GM06990 (cell line): Measurements from ENCODE around the gene CCDC102A.

ENCODE experiments used
- DNase-seq: peaks from one replicate; pipeline ENCODE4 v3.0.0-alpha.2; 2011; ENCODE audit not compliant: insufficient read length; ENCODE audit errors: extremely low read depth
- H3K27me3 ChIP-seq: replicated peaks from 2 replicates; pipeline ENCODE4 v1.6.0; 2011; ENCODE audit warnings: low read length; ENCODE audit not compliant: control insufficient read depth, insufficient read depth
- H3K36me3 ChIP-seq: 2 replicates; pipeline ENCODE4 v1.5.1; 2011; ENCODE audit warnings: low read length; ENCODE audit not compliant: control insufficient read depth, insufficient read depth
- H3K4me3 ChIP-seq: replicated peaks from 2 replicates; pipeline ENCODE4 v1.5.1; 2011; ENCODE audit warnings: low read depth, mild to moderate bottlenecking, control low read depth, low read length
- CTCF ChIP-seq: IDR thresholded peaks from 2 replicates; pipeline ENCODE4 v1.5.1; 2011; ENCODE audit warnings: low read length, control low read depth, mild to moderate bottlenecking, inconsistent platforms; ENCODE audit not compliant: insufficient read depth, poor library complexity, severe bottlenecking

CCDC102A gene

GRCh38 chr16:57577214-57577613, 40.8 kb upstream of the CCDC102A start:
- DNase-seq: no peak
- no peak for TF ChIP-seq CTCF
- Histone ChIP-seq H3K27me3 (no peaks in the 10 kb centered on the region), H3K4me3 (no peak overlapping the region), H3K36me3 (peaks cover 19% of the 10 kb centered on the region)

- Histone ChIP-seq H3K36me3 (peaks cover 19% of the 10 kb centered on the region), H3K4me3 (no peak overlapping the region), H3K27me3 (no peaks in the 10 kb centered on the region)
- peak; percentile 97 for TF ChIP-seq CTCF
- DNase-seq: no peak
Measured at GRCh38 chr16:57576429-57576870, 40.1 kb upstream of the CCDC102A start.

- no peak for DNase-seq
- TF ChIP-seq CTCF: no peak
- no peaks in the 10 kb centered on the region for H3K27me3 ChIP-seq
- H3K36me3 ChIP-seq: peaks cover 25% of the 10 kb centered on the region
- H3K4me3 ChIP-seq: no peak overlapping the region
Measured at GRCh38 chr16:57575468-57576277, 39.3 kb upstream of the CCDC102A start.

- peaks cover 33% of the 10 kb centered on the region for H3K36me3 ChIP-seq
- no peak overlapping the region for H3K4me3 ChIP-seq
- H3K27me3 ChIP-seq: no peaks in the 10 kb centered on the region
- TF ChIP-seq CTCF: no peak
- DNase-seq: no peak
Measured at GRCh38 chr16:57574646-57575467, 38.5 kb upstream of the CCDC102A start.

- DNase-seq: no peak
- no peak for TF ChIP-seq CTCF
- Histone ChIP-seq H3K4me3 (no peak overlapping the region), H3K36me3 (peaks cover 37% of the 10 kb centered on the region), H3K27me3 (no peaks in the 10 kb centered on the region)
Measured at GRCh38 chr16:57574086-57574485, 37.7 kb upstream of the CCDC102A start.
